HG03108 (cell line): ENCODE results near the gene HARBI1.

Experiments used
- ATAC-seq: cut with Tn5 transposase; IDR thresholded peaks from one replicate; pipeline ENCODE4 v1.9.1; 2021; ENCODE audit warnings: moderate library complexity; ENCODE audit not compliant: unreplicated experiment

The HARBI1 gene, protein sequence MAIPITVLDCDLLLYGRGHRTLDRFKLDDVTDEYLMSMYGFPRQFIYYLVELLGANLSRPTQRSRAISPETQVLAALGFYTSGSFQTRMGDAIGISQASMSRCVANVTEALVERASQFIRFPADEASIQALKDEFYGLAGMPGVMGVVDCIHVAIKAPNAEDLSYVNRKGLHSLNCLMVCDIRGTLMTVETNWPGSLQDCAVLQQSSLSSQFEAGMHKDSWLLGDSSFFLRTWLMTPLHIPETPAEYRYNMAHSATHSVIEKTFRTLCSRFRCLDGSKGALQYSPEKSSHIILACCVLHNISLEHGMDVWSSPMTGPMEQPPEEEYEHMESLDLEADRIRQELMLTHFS

DNA sequence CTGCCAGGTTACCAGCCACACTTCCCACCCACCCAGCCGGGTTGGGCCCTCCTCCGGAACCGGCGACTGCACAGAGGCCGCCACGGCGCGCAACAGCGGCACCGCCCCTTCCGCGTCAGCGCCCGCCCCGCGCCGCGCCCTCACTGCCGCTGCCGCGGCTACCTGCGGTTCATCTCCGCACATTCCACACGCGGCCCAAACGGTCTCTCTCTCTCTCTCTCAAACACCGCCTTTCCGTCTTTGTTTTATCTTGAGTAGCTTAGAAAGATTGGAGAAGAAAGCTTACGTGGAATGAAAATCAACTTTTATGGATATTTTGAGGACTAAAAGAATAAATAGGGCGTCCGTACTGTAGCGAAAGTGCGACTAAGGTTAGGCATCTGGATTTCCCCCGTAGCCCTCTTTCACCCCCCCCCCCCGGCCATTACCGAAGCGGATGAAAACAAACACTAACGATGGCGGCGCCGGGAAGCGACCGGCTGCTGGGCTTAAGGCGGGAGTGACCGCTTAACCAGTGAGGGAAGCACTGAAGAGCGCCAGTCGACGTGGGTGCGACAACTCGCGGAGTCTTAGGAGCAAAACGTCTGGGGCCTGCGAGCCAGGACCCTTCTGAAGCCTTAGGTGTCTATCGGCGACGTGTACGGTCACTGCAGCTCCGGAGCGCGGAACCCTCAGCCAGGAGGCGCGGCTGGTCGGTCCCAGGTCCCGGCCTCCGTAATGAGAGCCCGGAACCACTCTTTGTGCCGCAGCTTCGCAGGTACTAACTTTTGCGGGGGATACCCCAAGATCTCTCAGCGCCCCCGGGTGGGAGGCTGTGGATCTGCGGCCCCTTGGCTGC lies at the start of gene HARBI1, which contains the start of gene ATG13:
Gene HARBI1 (minus strand): TSS at position 94 of the 838 bp plus-strand sequence. CDS start 990 bp downstream, outside the sequence.
Gene ATG13 (plus strand): TSS at position 420 of the 838 bp plus-strand sequence. CDS start 26,739 bp downstream, outside the sequence.
- peak; percentile 91 for ATAC-seq

GRCh38 chr11:46666516-46666915 lies 49.5 kb upstream of the HARBI1 start:
- ATAC-seq, result no peak

GRCh38 chr11:46665356-46665755 lies 48.3 kb upstream of the HARBI1 start:
- ATAC-seq, result no peak

- no peak for ATAC-seq
Observed at GRCh38 chr11:46664612-46665011, 47.6 kb upstream of the HARBI1 start.

GRCh38 chr11:46663277-46663940 lies 46.4 kb upstream of the HARBI1 start:
- no peak for ATAC-seq

DNA sequence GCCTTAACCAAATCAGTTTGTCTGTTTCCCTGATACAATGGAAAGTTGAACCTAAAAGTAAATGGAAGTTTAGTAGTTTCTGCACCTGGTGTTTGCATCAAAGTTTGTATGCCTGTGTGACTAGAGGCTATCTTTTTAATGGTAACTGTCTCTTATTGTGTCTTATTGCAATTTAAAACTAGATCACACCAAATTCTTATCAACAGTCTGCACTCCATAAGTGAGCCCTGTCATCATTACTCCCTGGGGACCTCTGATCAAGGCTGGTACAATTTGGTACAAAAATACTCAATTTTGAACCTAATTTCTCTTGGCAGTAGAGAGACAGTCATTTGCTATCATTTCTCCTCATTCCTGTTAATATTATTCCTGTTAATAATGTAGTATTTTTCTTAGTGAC lies 45.3 kb upstream of the HARBI1 start:
- no peak for ATAC-seq

GRCh38 chr11:46661836-46662235 lies 44.8 kb upstream of the HARBI1 start:
- no peak for ATAC-seq

DNA sequence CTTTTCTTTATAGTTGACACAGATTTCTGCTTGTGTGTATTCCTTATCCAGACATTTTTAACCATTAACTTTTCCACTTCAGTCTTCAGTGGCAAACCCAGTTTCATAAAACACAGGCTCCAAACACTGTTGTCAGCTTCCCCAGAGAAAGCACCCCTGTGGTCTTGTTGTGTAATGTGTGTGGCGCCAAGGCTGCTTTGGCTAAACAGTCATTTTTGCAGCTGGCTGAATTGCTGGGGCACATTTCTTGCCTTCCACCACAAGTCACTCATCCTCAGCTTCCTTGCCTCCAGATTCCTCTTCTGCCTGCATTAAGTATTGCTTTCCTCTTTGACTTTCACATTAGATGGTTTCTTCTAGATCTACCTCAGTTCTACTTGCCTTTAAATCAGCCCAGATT lies 42.9 kb upstream of the HARBI1 start:
- no peak for ATAC-seq

- ATAC-seq, result no peak
Observed at GRCh38 chr11:46658259-46658658, 41.2 kb upstream of the HARBI1 start.

- ATAC-seq, result no peak
Observed at GRCh38 chr11:46657186-46657585, 40.2 kb upstream of the HARBI1 start.

- ATAC-seq, result no peak
Observed at GRCh38 chr11:46655631-46656030, 38.6 kb upstream of the HARBI1 start.

GRCh38 chr11:46649180-46649738 lies 32.2 kb upstream of the HARBI1 start:
- no peak for ATAC-seq

- ATAC-seq, result no peak
Observed at GRCh38 chr11:46643986-46644385, 27.0 kb upstream of the HARBI1 start.

- no peak for ATAC-seq
Observed at GRCh38 chr11:46643531-46643930, 26.5 kb upstream of the HARBI1 start.

DNA sequence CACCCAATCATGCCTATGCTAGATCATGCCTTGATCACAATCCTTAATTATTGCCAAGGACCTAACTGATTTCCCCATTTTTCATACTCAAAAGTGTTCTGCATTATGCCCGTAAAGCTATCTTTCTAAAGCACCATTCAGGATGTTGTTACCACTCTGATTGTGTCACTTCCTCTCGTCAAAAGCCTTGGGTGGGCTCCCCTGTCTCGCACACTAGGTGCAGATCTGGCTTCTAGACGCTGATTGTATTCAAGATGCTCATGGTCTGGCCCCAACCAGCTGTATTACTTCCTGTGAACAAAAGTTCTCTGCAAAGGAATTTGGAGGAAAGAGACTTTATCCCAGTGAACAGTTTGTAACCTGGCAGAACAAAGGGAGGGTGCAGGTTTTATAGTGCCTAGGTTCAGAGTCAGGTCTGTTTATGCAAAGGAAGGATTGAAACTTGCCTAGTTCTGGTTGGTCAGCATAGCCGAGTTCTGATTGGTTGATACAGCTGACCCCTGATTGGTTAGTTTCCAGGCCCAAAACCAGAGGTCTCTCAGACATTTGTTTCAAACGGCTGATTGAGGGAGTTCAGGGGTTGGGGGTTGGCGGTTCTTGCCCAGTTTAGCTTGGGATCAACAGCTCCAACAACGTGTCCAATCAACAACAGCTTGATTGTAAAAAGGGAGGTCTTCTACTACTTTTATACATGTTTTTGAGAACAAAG lies 25.8 kb upstream of the HARBI1 start:
- ATAC-seq, result no peak

- ATAC-seq, result no peak
Observed at GRCh38 chr11:46641639-46642038, 24.6 kb upstream of the HARBI1 start.

GRCh38 chr11:46640036-46640788 lies 23.2 kb upstream of the HARBI1 start:
- ATAC-seq, result no peak

- ATAC-seq, result no peak
Observed at GRCh38 chr11:46639197-46639839, 22.3 kb upstream of the HARBI1 start.

- no peak for ATAC-seq
Observed at GRCh38 chr11:46637546-46637945, 20.5 kb upstream of the HARBI1 start.
